ENCODE measurements around the gene ROMO1.

ROMO1 gene

DNA sequence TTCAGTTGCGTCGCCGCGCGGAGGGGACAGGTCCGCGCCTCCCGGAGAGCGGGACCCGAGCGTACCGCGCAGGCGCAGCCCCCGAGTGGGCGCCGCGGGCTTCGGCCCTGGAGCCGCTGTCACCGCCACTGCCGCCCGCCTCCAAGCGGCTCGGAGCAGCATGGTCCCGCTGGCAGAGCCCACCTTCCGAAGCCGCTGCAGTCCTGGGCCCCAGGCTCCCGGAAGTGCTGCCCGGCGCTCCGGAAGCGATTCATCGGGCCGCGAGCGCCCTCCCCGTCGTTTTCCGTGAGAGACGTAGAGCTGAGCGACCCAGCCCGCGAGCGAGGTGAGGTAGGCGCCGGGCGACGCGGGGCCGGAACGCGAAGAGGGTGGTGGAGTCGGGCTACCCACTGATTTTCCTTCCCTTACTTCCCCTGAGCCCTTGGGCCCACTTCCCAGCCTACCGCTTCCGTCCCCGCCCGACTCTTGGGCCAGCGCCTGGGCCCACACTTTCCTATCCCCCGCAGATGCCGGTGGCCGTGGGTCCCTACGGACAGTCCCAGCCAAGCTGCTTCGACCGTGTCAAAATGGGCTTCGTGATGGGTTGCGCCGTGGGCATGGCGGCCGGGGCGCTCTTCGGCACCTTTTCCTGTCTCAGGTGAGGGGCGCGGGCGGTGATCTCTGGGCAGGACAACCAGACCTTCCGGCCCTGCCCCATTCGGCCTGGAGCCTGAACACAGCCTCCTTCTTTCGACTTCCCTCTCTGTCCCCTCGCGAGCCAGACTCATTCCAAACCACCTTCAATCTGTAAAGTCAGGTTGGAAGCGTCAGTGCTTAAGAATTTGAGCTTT is at the start of gene ROMO1, which contains the start of gene NFS1:
Gene ROMO1 (plus strand): TSS at position 279 of the 830 bp plus-strand sequence. CDS start 228 bp downstream, at position 507.
Gene NFS1 (minus strand): TSS at position 226 of the 830 bp plus-strand sequence. CDS start 64 bp downstream, at position 162.
- no peak for DNase-seq

GRCh38 chr20:35650632-35651031 is 48.6 kb upstream of the ROMO1 start:
- no peak for DNase-seq

GRCh38 chr20:35651958-35652357 is 47.2 kb upstream of the ROMO1 start:
- no peak for DNase-seq

DNA sequence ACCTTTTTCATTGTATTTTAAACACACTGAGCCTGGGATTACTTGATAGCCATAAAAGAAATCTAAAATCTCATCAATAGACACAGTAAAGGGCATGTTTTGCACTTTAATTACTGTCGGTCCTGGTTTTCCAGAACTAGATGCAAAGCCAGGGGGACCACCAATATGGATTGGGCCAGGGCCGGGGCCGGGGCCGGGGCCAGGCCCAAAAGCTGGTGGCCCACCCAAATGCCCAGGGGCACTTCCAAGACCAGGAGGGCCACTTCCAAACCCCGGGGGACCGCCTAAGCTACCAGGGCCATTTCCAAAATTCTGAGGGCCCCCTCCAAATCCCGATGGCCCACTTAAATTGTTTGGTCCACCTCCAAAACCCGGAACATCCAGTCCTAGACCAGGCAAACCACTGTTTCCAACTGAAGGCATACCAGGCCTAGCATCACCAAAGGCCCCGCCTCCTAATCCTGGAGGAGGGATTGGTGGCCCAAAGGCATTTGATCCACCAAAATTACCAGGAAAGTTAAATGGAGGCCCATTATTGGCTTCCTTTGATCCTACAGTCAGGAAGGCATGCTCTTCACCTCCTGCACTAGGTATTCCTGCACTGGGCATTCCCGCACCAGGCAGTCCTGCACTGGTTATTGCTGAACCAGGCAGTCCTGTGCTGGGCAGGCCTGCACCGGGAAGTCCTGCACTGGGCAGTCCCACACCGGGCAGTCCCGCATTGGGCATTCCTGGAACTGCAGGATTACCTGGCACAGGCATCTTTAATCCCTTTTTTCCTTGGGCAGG is 46.4 kb upstream of the ROMO1 start:
- no peak for DNase-seq

GRCh38 chr20:35653430-35653734 is 45.8 kb upstream of the ROMO1 start:
- DNase-seq, result no peak

GRCh38 chr20:35653893-35654292 is 45.3 kb upstream of the ROMO1 start:
- no peak for DNase-seq

DNA sequence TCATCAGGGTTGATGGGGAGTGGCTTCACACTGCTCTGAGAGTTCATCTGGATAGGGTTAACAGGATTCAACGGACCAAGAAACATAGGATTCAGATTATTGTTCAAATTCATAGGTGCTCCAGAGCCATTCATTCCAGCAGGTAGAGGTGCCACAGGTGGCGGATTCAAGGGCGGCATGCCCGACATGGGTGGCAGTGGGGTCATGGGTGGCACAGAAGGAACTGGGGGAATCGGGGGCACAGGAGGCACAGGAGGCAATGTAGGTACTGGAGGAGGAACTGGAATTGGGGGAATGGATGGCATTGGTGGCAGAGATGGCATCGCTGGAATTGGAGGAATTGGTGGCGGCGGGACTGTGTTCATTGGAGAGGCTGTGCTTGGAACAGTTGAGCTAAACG is 44.8 kb upstream of the ROMO1 start:
- no peak for DNase-seq

DNA sequence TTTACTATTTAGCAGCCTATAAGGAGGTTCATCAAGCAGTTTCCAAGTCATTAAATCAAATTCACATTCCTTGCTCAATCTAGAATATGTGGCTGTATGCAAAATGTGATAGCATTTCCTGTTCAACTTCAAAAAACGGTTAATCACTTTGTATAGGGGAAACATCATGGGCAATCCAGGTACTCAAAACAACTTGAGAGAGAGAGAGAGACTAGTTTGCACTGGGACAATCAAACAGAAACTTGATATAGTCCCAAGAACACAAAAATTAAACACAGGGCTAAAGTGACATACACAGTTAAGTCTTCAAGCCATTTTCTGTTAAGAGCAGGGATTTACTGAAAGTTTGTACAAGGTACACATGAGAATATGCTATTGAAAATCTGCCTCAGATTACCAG is 41.9 kb upstream of the ROMO1 start:
- no peak for DNase-seq

DNA sequence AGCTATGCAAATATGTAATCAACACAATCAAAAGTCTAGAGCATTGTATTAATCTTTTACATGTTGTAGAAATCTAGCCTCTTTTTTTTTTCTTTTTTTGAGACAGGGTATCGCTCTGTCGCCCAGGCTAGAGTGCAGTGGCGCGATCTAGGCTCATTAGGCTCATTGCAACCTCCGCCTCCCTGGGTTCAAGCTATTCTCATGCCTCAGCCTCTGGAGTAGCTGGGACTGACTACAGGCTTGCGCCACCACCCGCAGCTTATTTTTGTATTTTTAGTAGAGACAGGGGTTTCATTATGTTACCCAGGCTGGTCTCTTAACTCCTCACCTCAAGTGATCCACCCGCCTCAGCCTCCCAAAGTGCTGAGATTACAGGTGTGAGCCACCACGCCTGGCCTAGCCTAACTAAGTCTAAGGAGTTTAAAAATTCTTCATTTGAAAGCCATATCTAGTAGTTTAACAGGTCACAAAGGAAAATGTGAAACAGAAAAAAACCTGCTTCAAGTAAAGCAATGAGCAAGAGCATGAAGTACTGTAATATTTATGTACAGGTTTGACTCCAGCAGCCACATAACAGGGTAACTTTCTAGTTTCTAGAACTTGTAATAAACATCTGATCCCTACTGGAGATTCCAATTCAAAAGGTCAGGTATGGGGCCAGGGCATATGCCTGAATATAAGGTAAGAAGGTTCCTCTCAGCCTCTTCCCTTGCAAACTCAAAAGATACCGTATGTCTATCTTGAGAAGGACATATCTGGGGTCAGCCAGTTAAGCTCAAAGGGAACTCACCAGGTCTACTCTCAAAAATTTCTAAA is 38.9 kb upstream of the ROMO1 start:
- DNase-seq, result no peak

- DNase-seq, result no peak
Observed at GRCh38 chr20:35661053-35661452, 38.2 kb upstream of the ROMO1 start.

- no peak for DNase-seq
Observed at GRCh38 chr20:35661908-35662307, 37.3 kb upstream of the ROMO1 start.

DNA sequence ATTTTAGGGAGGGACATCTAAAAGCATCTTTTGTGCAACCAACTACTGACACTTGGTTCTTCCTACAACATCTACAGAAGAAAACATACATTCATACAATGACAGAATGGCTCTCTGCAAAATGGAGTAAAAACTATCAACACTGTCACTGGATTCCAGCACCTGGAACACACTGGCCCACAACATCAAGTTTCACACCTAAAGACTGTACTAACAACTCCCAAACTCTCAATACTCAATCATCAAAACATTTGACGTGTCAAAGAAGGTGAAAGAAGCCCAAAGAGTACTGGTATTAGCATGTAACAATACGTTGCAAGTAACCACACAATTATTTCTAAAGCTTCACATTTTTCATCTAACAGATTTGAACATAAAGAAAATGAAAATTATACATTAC is 36.7 kb upstream of the ROMO1 start:
- no peak for DNase-seq

- DNase-seq, result no peak
Observed at GRCh38 chr20:35663516-35664465, 35.4 kb upstream of the ROMO1 start.

- DNase-seq, result peak; percentile 69
Observed at GRCh38 chr20:35664466-35665206, 34.6 kb upstream of the ROMO1 start, which contains the start of the genes CPNE1 and RBM12. Gene CPNE1 (minus strand): TSS chr20:35664900. CDS start chr20:35632923, 31,977 bp downstream. Gene RBM12 (minus strand): TSS chr20:35664900. CDS start chr20:35655322, 9,578 bp downstream.

DNA sequence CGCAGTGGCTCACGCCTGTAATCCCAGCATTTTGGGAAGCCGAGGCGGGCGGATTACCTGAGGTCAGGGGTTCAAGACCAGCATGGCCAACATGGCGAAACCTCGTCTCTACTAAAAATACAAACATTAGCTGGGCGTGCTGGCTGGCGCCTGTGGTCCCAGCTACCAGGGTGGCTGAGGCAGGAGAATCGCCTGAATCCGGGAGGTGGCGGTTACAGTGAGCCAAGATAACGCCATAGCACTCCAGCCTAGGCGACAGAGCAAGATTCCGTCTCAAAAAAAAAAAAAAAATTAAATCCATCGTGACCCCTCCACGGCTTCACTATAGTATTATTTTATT is 33.3 kb upstream of the ROMO1 start:
- no peak for DNase-seq

- no peak for DNase-seq
Observed at GRCh38 chr20:35669221-35669620, 30.0 kb upstream of the ROMO1 start.

DNA sequence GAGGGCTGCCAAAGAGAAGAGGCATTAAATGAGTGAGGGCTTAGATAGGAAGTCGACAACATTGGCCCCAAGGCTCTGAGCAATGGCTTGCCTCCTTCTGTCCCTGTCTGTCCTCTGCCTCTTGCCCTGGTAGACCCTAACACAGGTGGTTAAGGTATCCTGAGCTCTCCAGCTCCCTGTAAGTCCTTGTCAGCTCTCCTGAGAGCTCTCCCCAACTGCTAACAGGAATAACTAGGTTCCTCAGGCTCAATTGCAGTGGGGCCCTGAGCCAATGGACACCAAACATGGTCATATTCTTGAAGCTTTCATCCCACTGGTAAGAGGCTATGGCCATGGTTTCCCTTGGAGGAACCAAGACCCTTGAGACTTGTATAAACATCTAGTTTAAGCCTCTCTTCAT is 29.5 kb upstream of the ROMO1 start:
- DNase-seq, result no peak

DNA sequence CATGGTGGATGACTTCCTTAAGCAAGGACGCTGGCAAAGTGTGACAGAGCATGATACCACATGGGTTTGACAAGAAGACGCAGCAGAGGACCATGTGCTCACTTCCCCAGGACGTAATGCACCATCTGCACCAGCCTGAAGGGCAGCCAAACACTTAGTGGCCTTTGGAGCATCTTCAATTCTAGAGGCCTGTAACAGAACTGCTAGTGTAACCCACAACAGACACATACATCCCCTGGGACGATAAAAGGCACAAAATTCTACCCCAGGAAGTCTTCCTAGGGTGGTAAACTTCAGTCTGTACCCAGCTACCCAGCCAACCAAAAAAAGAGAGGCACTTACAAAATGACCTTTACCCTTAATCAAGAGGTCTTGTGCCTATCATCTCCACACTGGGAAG is 25.3 kb upstream of the ROMO1 start:
- DNase-seq, result no peak

DNA sequence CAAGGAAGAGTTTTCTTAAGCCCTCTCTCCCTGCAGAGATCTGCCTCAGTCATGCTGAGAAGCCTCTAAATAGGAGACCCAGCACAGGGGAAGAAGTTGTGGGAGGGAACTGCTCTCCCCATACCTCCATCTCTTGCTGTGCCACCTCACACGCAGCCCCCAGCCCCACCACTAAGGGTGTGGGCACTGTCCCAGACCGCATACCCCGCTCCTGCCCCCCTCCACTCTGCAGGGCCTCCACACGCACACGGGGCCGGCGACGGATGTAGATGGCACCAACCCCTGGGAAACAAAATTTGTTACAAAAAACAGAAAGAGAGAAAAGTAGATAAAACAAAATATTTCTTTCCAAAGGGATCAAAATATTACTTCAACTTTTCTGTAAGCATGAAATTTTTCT is 24.3 kb upstream of the ROMO1 start:
- no peak for DNase-seq

GRCh38 chr20:35680452-35681183 is 18.6 kb upstream of the ROMO1 start:
- no peak for DNase-seq

DNA sequence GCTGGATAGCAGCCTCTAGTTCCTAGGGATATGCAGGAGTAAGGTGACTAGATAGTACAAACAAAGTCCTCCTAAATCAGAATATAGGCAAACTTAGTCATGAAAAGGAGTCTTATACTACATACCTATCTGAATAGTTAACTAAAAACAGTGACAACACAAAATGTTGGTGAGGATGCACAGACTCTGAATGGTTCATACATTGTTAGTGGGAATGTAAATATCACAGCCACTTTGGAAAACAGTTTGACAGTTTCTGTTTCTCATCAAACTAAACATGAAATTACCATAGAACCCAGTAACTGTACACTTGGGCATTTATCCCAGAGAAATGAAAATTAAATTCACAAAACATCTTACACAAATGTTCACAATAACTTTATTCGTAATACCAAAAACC is 17.2 kb upstream of the ROMO1 start:
- no peak for DNase-seq
